GM08714 (cell line): ENCODE results near the gene HCFC1R1.
A peak's percentile ranks its signal among the peaks of the same experiment; 100 is the strongest.

Experiments
- H3K4me3 ChIP-seq: fragments of 200-500 bp; sonication (Bioruptor generic); 2 replicates; pipeline ENCODE4 v1.5.1; 2014; ENCODE audit warnings: mild to moderate bottlenecking, low read length, inconsistent platforms
- ZNF274 ChIP-seq: IDR thresholded peaks from 2 replicates; pipeline ENCODE4 v1.6.1; 2012; ENCODE audit warnings: mild to moderate bottlenecking, low read depth, low read length

HCFC1R1 gene

GRCh38 chr16:3010510-3010909, 13.2 kb downstream of the HCFC1R1 start:
- TF ChIP-seq ZNF274, result no peak
- no peak overlapping the region for H3K4me3 ChIP-seq

- H3K4me3 ChIP-seq, result no peak overlapping the region
- TF ChIP-seq ZNF274, result no peak
Observed at GRCh38 chr16:3009568-3010390, 14.0 kb downstream of the HCFC1R1 start.

GRCh38 chr16:3008690-3009037, 15.1 kb downstream of the HCFC1R1 start:
- no peak for TF ChIP-seq ZNF274
- no peak overlapping the region for H3K4me3 ChIP-seq

GRCh38 chr16:3007957-3008689, 15.6 kb downstream of the HCFC1R1 start:
- H3K4me3 ChIP-seq, result no peak overlapping the region; the same call in 1 of the 2 replicates
- TF ChIP-seq ZNF274, result no peak

- H3K4me3 ChIP-seq, result peak overlapping the region; percentile 35; the same call in 1 of the 2 replicates
- TF ChIP-seq ZNF274, result no peak
Observed at GRCh38 chr16:3007059-3007956, 16.4 kb downstream of the HCFC1R1 start.

GRCh38 chr16:3004781-3005284, 18.9 kb downstream of the HCFC1R1 start:
- H3K4me3 ChIP-seq, result peak overlapping the region; percentile 51; the same call in 1 of the 2 replicates
- TF ChIP-seq ZNF274, result no peak

- TF ChIP-seq ZNF274, result no peak
- no peak overlapping the region for H3K4me3 ChIP-seq
Observed at GRCh38 chr16:3004319-3004718, 19.4 kb downstream of the HCFC1R1 start.

- no peak for TF ChIP-seq ZNF274
- no peak overlapping the region for H3K4me3 ChIP-seq
Observed at GRCh38 chr16:3003582-3004270, 20.0 kb downstream of the HCFC1R1 start.

GRCh38 chr16:3001316-3001715, 22.4 kb downstream of the HCFC1R1 start:
- H3K4me3 ChIP-seq, result no peak overlapping the region
- TF ChIP-seq ZNF274, result no peak

- TF ChIP-seq ZNF274, result no peak
- H3K4me3 ChIP-seq, result no peak overlapping the region
Observed at GRCh38 chr16:3000540-3000939, 23.2 kb downstream of the HCFC1R1 start.

GRCh38 chr16:2999929-3000328, 23.8 kb downstream of the HCFC1R1 start:
- no peak for TF ChIP-seq ZNF274
- H3K4me3 ChIP-seq, result no peak overlapping the region

GRCh38 chr16:2996298-2996697, 27.4 kb downstream of the HCFC1R1 start:
- H3K4me3 ChIP-seq, result no peak overlapping the region
- no peak for TF ChIP-seq ZNF274

GRCh38 chr16:2992383-2993081, 31.2 kb downstream of the HCFC1R1 start:
- TF ChIP-seq ZNF274, result no peak
- no peak overlapping the region for H3K4me3 ChIP-seq
